ENCODE data around the gene MDGA2.

The MDGA2 gene

DNA sequence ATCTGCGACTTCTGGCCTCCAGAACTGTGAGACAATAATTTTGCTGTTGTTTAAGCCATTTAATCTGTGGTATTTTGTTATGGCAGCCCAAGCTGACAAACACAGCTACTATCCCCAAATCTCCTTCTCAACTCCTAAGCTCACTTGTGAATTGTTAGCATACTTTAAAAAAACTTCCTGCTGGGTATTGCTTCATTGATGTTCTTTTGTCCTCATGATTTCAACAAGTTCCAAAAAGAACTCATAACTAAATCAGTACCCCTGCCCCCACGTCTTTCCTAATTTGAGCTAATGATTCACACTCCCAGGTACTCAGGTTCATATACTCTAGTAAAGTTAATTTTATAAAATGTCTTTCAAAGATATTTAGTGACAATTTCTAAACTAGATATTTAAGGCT, 125.5 kb downstream of the MDGA2 start:
- H3K4me3 Mint-ChIP-seq: no peak overlapping the region
- no peaks in the 10 kb centered on the region for H3K36me3 Mint-ChIP-seq
- no peaks in the 10 kb centered on the region for H3K4me1 Mint-ChIP-seq
- peaks cover 5% of the 10 kb centered on the region for H3K9me3 Mint-ChIP-seq
- no peaks in the 10 kb centered on the region for H3K27me3 Mint-ChIP-seq
- no peak overlapping the region for H3K27ac Mint-ChIP-seq

DNA sequence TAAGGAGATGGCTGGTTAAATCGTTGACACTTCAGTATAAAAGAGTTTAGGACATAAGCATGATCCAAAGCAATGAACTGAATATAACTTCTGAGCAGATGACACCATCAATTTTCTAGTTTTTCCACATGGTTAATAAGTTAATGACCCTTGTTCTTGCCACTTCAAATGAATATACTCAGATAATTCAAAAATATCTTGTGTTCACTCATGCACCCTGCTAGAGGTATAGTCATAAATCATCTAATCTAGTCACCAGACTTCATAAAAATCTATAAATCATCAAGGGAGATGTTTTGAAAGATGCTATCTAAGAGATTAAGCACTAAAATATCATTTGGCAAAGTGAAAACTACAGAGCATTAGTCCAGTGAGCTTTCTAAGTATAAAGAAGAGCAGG, 131.9 kb downstream of the MDGA2 start:
- Mint-ChIP-seq H3K4me3 (no peak overlapping the region), H3K9me3 (no peaks in the 10 kb centered on the region), H3K27me3 (no peaks in the 10 kb centered on the region), H3K4me1 (no peaks in the 10 kb centered on the region), H3K27ac (no peak overlapping the region), H3K36me3 (no peaks in the 10 kb centered on the region)

DNA sequence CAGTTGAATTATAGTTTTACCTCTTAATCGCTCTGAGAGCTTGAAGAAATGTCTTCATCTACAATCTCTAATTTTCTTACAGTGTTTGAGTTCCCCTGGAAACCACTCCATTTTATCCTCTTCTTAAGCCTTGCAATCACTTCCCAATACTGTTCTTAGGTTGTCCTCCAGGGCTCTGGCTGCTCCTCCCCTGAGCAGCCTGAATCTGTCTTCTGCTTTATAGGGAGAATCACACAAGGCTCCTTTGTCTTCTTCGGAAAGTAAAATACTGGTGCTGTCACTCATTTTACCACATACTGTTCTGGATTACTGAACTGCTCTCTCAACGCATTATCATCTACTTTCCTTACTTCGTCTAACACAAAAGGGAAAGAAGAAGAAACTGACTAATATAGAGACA, 133.7 kb downstream of the MDGA2 start:
- H3K4me1 Mint-ChIP-seq: no peaks in the 10 kb centered on the region
- H3K36me3 Mint-ChIP-seq: no peaks in the 10 kb centered on the region
- H3K4me3 Mint-ChIP-seq: no peak overlapping the region
- no peaks in the 10 kb centered on the region for H3K9me3 Mint-ChIP-seq
- H3K27ac Mint-ChIP-seq: no peak overlapping the region
- H3K27me3 Mint-ChIP-seq: no peaks in the 10 kb centered on the region

DNA sequence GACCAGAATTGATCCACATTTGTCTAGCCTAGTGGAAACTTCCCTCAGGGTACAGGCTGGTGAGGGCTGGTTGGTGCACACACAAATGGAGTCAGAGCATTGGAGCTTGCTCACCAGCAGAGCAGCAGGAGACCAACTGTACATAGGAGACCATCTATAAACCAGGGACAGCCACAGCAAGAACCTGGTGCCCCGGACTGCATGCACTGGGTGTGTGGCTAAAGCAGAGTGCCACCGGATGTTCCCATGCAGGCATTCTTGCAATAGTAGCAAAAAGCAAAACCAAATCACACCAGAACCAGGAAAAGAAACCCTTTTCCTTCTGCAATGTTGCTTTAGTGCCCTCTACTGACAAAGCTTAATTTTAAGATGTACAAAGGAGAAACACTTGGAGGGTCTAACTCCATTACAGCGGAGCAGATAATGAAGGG, 136.4 kb downstream of the MDGA2 start:
- Mint-ChIP-seq H3K27ac (no peak overlapping the region), H3K4me1 (no peaks in the 10 kb centered on the region), H3K9me3 (peaks cover 5% of the 10 kb centered on the region), H3K4me3 (no peak overlapping the region), H3K36me3 (no peaks in the 10 kb centered on the region), H3K27me3 (no peaks in the 10 kb centered on the region)

DNA sequence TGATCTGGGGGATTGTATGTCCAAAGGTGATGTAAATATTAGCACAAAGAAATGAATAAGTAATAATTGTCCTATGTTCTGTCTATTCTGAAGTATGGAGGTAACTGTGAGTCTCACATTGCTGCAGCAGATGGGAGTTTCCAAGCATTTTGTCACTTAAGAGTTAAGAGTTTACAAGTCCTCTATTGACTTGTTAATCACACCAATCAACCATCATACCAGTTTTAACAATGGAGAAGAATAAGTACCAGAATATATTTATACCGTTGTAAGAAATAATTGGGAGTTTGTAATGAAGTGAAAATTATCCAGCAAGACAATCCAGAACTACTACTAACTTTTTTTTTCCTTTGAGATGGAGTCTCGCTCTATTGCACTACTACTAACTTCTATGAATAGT, 139.1 kb downstream of the MDGA2 start:
- no peaks in the 10 kb centered on the region for H3K27me3 Mint-ChIP-seq
- peaks cover 6% of the 10 kb centered on the region for H3K9me3 Mint-ChIP-seq
- H3K27ac Mint-ChIP-seq: no peak overlapping the region
- H3K36me3 Mint-ChIP-seq: no peaks in the 10 kb centered on the region
- H3K4me1 Mint-ChIP-seq: no peaks in the 10 kb centered on the region
- no peak overlapping the region for H3K4me3 Mint-ChIP-seq

DNA sequence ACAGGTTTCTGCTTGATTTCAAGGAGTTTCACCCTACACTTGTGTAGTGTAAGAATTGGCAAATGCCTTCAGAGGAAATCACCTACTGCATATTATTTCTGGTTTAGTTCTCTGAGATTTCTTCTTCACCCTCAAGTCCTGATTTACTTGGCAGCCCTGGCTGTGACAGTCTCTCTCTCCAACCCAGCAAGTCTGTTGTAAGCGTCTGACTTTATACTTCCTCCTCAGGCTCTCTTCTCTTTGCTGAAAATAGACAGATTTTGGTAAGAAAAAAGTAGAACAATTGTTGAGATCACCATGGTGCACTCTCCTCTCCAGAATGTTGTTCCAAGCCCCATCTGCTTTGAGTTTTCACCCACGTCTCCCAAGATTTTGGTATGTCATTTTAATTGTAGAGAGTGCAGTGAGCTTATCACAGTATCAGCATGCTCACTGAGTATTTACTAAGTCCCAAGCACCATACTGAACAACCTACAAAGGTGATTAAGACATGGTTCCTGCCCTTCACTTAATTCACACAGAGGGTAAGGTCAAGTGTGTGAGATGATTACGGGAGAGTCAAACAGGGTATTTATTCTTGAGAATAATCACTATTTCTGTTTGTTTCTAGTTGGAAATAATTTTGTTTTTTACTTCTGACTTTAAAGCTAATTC, 148.7 kb downstream of the MDGA2 start:
- no peaks in the 10 kb centered on the region for H3K4me1 Mint-ChIP-seq

DNA sequence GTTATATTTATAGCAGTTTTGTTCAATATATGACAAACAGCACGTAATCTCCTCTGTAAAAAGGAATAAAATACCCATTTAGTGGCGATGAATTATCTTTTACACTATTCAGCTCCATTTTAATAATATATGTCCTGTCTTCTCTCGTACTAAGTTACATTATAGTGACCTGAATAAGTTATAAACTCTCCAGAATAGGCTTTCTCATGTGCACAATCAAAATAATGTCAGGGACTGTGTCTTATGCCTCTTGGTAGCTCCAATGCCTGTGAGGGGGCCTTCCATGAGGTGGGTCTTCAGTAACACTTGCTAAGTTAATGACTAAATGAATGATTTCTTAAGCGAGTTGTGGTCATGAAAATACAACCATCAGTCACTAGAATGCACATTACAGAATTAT, 150.9 kb downstream of the MDGA2 start:
- Mint-ChIP-seq H3K4me3 (no peak overlapping the region), H3K9me3 (no peaks in the 10 kb centered on the region), H3K4me1 (no peaks in the 10 kb centered on the region), H3K27me3 (no peaks in the 10 kb centered on the region), H3K36me3 (no peaks in the 10 kb centered on the region), H3K27ac (no peak overlapping the region)

More for the DNA sequence above, 148.7 kb downstream of the MDGA2 start:
- Mint-ChIP-seq H3K9me3 (no peaks in the 10 kb centered on the region), H3K4me3 (no peak overlapping the region), H3K36me3 (no peaks in the 10 kb centered on the region), H3K27me3 (no peaks in the 10 kb centered on the region), H3K27ac (no peak overlapping the region)

DNA sequence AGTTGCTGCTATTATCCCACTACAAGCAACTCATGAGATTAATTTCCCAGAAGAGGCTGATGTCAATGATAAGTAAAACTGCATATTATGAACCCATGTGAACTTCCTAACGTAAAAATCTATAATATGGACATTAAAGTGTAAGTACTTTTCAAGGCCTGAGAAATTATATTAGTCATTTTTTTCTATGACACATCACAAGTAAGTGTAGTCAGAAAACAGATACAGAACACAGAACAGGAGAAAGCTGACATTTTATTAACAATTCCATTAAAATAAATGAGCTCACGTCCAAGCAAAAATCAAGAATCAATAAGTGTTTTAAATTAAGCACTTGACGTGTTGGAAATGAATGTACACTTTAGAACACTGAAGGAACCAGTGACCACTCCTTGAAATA, 155.0 kb downstream of the MDGA2 start:
- no peaks in the 10 kb centered on the region for H3K4me1 Mint-ChIP-seq
- H3K4me3 Mint-ChIP-seq: no peak overlapping the region
- H3K27ac Mint-ChIP-seq: no peak overlapping the region
- no peaks in the 10 kb centered on the region for H3K36me3 Mint-ChIP-seq
- H3K9me3 Mint-ChIP-seq: no peaks in the 10 kb centered on the region
- no peaks in the 10 kb centered on the region for H3K27me3 Mint-ChIP-seq

DNA sequence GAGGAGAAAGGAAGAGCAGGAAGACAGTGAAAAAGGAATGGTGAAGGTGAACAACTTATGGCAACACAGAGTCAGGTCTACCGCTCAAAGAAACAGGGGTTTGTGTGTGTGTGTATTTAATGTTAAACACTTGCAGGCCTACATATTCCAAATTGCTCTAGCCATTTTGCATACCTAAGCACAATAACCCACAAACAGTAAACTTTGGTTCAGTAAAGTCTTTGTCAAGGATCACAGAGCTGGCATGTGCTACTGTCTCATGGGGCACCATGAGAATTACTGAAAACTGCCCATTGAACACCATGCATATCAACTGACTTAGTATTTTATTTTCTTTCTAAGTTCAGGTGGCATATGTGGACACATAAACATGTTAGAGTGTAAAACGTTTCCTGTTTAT, 163.6 kb downstream of the MDGA2 start:
- Mint-ChIP-seq H3K27ac (no peak overlapping the region), H3K27me3 (no peaks in the 10 kb centered on the region), H3K4me1 (no peaks in the 10 kb centered on the region), H3K4me3 (no peak overlapping the region), H3K36me3 (no peaks in the 10 kb centered on the region), H3K9me3 (peaks cover 4% of the 10 kb centered on the region)

DNA sequence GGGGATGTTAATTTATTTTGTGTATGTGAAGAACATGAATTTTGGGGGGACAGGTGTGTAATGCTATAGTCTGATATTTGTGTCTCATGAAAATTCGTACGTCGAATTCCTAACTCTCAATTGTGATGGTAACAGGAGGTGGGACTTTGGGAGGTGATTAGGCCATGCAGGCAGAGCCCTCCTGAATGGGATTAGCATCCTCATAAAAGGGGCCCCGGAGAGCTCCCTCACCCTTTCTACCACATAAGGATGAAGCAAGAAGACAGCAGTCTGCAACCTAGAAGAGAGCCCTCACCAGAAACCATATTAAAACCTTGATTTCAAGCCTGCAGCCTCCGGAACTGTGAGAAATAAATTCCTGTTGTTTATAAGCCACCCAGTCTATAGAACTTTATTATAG, 165.4 kb downstream of the MDGA2 start:
- Mint-ChIP-seq H3K4me3 (no peak overlapping the region), H3K27me3 (no peaks in the 10 kb centered on the region), H3K9me3 (peaks cover 4% of the 10 kb centered on the region), H3K4me1 (no peaks in the 10 kb centered on the region), H3K27ac (no peak overlapping the region), H3K36me3 (no peaks in the 10 kb centered on the region)

DNA sequence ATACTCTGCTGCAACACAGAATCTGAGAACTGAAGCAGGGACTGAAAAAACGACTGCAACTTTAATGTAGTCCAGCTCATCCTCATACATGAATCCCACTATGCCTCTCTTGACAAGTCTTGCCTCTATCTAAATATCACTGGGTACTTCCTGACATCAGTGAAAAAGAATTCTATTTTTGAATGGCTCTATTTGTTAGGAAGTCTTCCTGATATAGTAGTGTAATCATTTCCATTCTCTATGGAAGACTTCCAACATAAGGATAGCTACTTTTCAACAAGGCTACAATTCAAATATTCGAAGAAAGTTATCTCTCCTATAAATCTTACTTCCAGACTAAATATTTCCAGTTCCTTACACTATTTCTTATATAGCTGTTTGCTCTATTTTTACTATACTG, 167.5 kb downstream of the MDGA2 start:
- Mint-ChIP-seq H3K36me3 (no peaks in the 10 kb centered on the region), H3K27ac (no peak overlapping the region), H3K9me3 (peaks cover 8% of the 10 kb centered on the region), H3K4me1 (no peaks in the 10 kb centered on the region), H3K27me3 (no peaks in the 10 kb centered on the region), H3K4me3 (no peak overlapping the region)

DNA sequence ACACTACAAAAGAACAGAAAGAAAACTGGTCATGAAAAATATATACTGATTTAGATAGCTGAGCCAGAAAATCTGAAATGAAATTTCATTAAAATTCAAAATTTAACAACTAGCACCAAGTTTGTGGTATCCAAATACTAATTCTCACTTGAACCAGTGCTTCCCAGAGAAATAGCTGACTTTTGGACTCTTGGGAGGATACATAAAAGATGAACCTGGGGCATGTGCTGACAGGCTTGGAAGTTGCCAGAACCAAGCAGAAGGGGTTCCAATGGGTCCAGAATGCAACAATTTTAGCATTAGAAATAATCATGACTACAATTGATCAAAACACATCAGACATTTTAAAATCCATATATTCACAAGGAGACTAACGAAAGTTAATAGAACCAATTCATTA, 175.0 kb downstream of the MDGA2 start:
- Mint-ChIP-seq H3K9me3 (peaks cover 4% of the 10 kb centered on the region), H3K27ac (no peak overlapping the region), H3K36me3 (no peaks in the 10 kb centered on the region), H3K4me1 (no peaks in the 10 kb centered on the region), H3K4me3 (no peak overlapping the region), H3K27me3 (no peaks in the 10 kb centered on the region)

DNA sequence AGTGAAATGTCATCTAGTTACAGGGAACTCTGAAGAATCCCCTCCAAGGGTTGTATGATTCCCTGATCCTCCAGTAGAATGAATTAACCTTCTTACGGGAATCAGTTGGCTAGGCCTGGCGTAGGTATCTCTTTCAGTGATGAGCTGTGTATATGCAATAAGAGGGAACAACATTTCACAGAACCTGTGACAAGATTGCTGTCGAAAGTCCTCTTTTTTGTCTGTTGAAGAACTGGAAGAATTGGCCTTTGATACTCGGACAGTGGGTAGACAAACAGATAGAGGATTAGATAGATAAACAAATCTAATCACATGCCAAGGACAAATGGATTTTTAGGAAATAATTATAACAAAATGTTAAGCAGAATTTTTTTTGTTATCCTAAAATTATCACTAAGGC, 184.6 kb downstream of the MDGA2 start:
- Mint-ChIP-seq H3K27me3 (no peaks in the 10 kb centered on the region), H3K4me1 (no peaks in the 10 kb centered on the region), H3K4me3 (no peak overlapping the region), H3K36me3 (no peaks in the 10 kb centered on the region), H3K27ac (no peak overlapping the region), H3K9me3 (no peaks in the 10 kb centered on the region)

DNA sequence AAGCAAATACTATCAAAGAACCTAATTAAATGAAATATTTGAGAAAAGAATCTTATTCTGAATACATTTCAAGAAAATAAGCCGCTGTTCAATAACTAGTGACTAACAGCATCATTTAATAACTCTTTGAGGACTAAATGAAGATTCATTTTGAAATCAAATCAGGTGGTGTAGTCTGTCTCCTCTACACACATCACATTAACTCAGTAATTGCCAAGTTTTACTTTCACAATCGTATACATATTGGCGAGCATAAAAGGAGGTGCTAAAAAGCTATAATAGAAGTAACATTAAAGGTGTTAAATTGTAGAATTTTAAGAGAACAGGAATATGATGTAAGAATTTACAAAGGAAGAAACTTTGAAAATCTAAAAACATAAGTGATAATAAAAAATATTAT, 185.1 kb downstream of the MDGA2 start:
- no peaks in the 10 kb centered on the region for H3K4me1 Mint-ChIP-seq
- H3K27me3 Mint-ChIP-seq: no peaks in the 10 kb centered on the region
- no peak overlapping the region for H3K27ac Mint-ChIP-seq
- no peaks in the 10 kb centered on the region for H3K36me3 Mint-ChIP-seq
- no peaks in the 10 kb centered on the region for H3K9me3 Mint-ChIP-seq
- no peak overlapping the region for H3K4me3 Mint-ChIP-seq

DNA sequence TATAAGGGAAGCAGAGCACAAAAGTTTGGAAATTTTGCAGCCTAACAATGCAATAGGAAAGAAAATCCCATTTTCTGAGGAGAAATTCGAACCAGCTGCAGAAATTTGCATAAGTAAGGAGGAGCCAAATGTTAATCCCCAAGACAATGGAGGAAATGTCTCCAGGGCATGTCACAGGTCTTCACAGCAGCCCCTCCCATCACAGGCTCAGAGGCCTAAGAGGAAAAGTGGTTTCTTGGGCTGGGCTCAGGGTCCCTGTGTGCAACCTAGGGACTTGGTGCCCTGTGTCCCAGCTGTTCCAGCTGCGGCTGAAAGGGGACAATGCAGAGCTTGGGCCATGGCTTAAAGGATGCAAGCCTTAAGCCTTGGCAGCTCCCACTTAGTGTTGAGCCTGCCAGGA, 190.0 kb downstream of the MDGA2 start:
- H3K9me3 Mint-ChIP-seq: peaks cover 10% of the 10 kb centered on the region
- H3K4me3 Mint-ChIP-seq: no peak overlapping the region
- H3K27ac Mint-ChIP-seq: no peak overlapping the region
- H3K36me3 Mint-ChIP-seq: no peaks in the 10 kb centered on the region
- no peaks in the 10 kb centered on the region for H3K4me1 Mint-ChIP-seq
- no peaks in the 10 kb centered on the region for H3K27me3 Mint-ChIP-seq

DNA sequence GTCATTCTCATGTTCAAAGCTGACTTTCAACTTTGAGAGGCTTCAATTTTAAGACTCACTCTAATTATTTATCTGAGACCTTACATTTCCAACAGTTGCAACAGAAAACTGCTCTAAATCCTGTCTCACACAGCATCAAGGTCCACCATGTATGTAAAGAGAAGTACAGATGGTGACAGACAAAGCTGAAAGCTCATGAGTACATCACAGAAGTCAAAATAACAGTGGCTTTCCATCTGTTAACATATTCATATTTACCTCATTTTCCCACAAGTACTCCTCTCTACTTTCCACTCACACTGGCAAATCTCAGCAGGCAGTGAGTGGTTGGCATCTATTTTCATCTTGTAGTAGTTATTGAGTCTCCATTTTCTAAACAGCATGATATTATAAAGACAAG, 192.0 kb downstream of the MDGA2 start:
- Mint-ChIP-seq H3K27ac (no peak overlapping the region), H3K27me3 (no peaks in the 10 kb centered on the region), H3K4me3 (no peak overlapping the region), H3K36me3 (no peaks in the 10 kb centered on the region), H3K4me1 (no peaks in the 10 kb centered on the region), H3K9me3 (peaks cover 10% of the 10 kb centered on the region)

DNA sequence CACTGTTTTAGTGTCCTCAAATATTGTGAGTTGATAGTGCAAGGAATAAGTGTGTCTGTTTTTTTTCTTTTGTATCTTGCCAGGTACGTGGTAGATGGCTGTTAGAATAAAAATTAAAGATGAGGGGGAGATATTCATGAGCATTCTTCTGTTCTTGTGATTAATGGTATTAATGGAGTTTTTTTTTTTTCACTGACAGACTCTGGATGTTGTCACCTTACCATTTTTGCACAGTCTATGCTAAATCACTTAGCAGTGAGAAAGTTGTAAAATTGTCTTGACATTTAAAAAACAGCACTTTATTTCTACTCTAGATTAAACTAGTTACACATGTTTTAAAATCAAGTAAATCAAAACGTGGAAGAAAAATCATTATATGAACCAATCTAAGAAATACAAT, 204.3 kb downstream of the MDGA2 start:
- Mint-ChIP-seq H3K27me3 (no peaks in the 10 kb centered on the region), H3K27ac (no peak overlapping the region), H3K4me1 (no peaks in the 10 kb centered on the region), H3K9me3 (peaks cover 19% of the 10 kb centered on the region), H3K36me3 (no peaks in the 10 kb centered on the region), H3K4me3 (no peak overlapping the region)

All from activated naive CD4-positive, alpha-beta T cell treated with anti-CD3 and anti-CD28 coated beads, Interleukin-2, amount 50 U/mL, for 24 hours (primary cell).